Measurements from ENCODE around the gene AKR7A2. TPM values are rescaled to one million over a fixed set of nuclear protein-coding genes. Genes with fewer than 3 reads are reported as not detected.
A peak's percentile ranks its signal among the peaks of the same experiment; 100 is the strongest.

AKR7A2 gene
- total and polyA plus RNA-seq, 2 experiments from 2014 or later, result 20.8 to 53.6 TPM

- Histone ChIP-seq H3K4me1 (ENCODE audit: insufficient read depth) (no peaks in the 10 kb centered on the region; the same call in 1 of the 2 replicates), H2AFZ (no peak overlapping the region), H3K27me3 (ENCODE audit: insufficient read depth) (no peaks in the 10 kb centered on the region), H4K20me1 (replicated peaks; ENCODE audit: insufficient read depth) (peaks cover 39% of the 10 kb centered on the region), H3K36me3 (ENCODE audit: insufficient read depth) (no peaks in the 10 kb centered on the region), H3F3A (replicated peaks; ENCODE audit: low read depth) (0 out of 2 replicates have a peak, but pooled peaks cover 3% of the 10 kb centered on the region), H3K27ac (ENCODE audit: low read depth) (no peak overlapping the region), H3K4me2 (no peak overlapping the region), H3K9me2 (ENCODE audit: insufficient read depth) (no peaks in the 10 kb centered on the region), H3K79me2 (replicated peaks; ENCODE audit: insufficient read depth) (peaks cover 68% of the 10 kb centered on the region), H3K4me3 (no peak overlapping the region)
- no peak for TF ChIP-seq REST (IDR thresholded peaks at IDR 0.05; ENCODE audit: unreplicated experiment)
- no peak for TF ChIP-seq POLR2AphosphoS5 (IDR thresholded peaks at IDR 0.05; ENCODE audit: low read depth)
- no peak for TF ChIP-seq CTCF (conservative IDR thresholded peaks at IDR 0.05; ENCODE audit: low read depth in 2 of 2)
- TF ChIP-seq EZH2 (IDR thresholded peaks at IDR 0.05; ENCODE audit: low read depth, unreplicated experiment), result no peak
- TF ChIP-seq ZNF331 (CRISPR knock-in tag; IDR thresholded peaks at IDR 0.05; ENCODE audit: low read depth), result no peak
- ATAC-seq (no peak), DNase-seq (ENCODE audit: low spot score) (no peak)
- H3K27ac Mint-ChIP-seq, result no peak overlapping the region; the same call in 1 of the 2 replicates
- H3K27me3 Mint-ChIP-seq (ENCODE audit: insufficient read depth, low read depth, poor library complexity), result peaks cover 12% of the 10 kb centered on the region
- no peaks in the 10 kb centered on the region for H3K9me3 Mint-ChIP-seq
- no peak overlapping the region for H3K4me3 Mint-ChIP-seq
- H3K4me1 Mint-ChIP-seq, result peaks cover 27% of the 10 kb centered on the region
- peaks cover 30% of the 10 kb centered on the region for H3K36me3 Mint-ChIP-seq (ENCODE audit: low read depth)
Measured at GRCh38 chr1:19360016-19360415, 48.1 kb upstream of the AKR7A2 start.

GRCh38 chr1:19359357-19359756 lies 47.4 kb upstream of the AKR7A2 start:
- H3K4me1 Mint-ChIP-seq, result peaks cover 32% of the 10 kb centered on the region
- peaks cover 5% of the 10 kb centered on the region for H3K4me1 ChIP-seq (ENCODE audit: insufficient read depth)
- peaks cover 35% of the 10 kb centered on the region for H4K20me1 ChIP-seq (replicated peaks; ENCODE audit: insufficient read depth)
- no peak overlapping the region for H3K4me2 ChIP-seq
- ATAC-seq (peak; percentile 23; the same call in 2 of the 3 replicates), DNase-seq (ENCODE audit: low spot score) (no peak)
- no peaks in the 10 kb centered on the region for H3K9me3 Mint-ChIP-seq
- H2AFZ ChIP-seq, result no peak overlapping the region
- H3K27me3 Mint-ChIP-seq (ENCODE audit: insufficient read depth, low read depth, poor library complexity), result peaks cover 14% of the 10 kb centered on the region
- H3K4me3 ChIP-seq, result no peak overlapping the region
- no peaks in the 10 kb centered on the region for H3K27me3 ChIP-seq (ENCODE audit: insufficient read depth)
- H3K27ac Mint-ChIP-seq, result no peak overlapping the region
- 0 out of 2 replicates have a peak, but pooled peaks cover 9% of the 10 kb centered on the region for H3F3A ChIP-seq (replicated peaks; ENCODE audit: low read depth)
- no peak overlapping the region for H3K4me3 Mint-ChIP-seq
- peaks cover 64% of the 10 kb centered on the region for H3K79me2 ChIP-seq (replicated peaks; ENCODE audit: insufficient read depth)
- H3K27ac ChIP-seq (ENCODE audit: low read depth), result no peak overlapping the region
- TF ChIP-seq EZH2phosphoT487 (IDR thresholded peaks at IDR 0.05; ENCODE audit: unreplicated experiment) (no peak), ZNF462 (CRISPR knock-in tag; IDR thresholded peaks at IDR 0.05) (no peak), ZNF331 (CRISPR knock-in tag; IDR thresholded peaks at IDR 0.05; ENCODE audit: low read depth) (no peak)
- no peaks in the 10 kb centered on the region for H3K9me2 ChIP-seq (ENCODE audit: insufficient read depth)
- H3K36me3 Mint-ChIP-seq (ENCODE audit: low read depth), result peaks cover 36% of the 10 kb centered on the region
- H3K36me3 ChIP-seq (ENCODE audit: insufficient read depth), result no peaks in the 10 kb centered on the region
